GM21390 (cell line): Measurements from ENCODE around the gene GABRD.

Source experiments
- ATAC-seq: cut with Tn5 transposase; IDR thresholded peaks from one replicate; pipeline ENCODE4 v1.9.1; 2021; ENCODE audit not compliant: unreplicated experiment

GABRD gene

GRCh38 chr1:2014741-2015735, 4.1 kb upstream of the GABRD start:
- no peak for ATAC-seq

GRCh38 chr1:2016123-2016522, 3.0 kb upstream of the GABRD start:
- ATAC-seq, result no peak

GRCh38 chr1:2018217-2019171, 651 bp upstream of the GABRD start:
- no peak for ATAC-seq

GRCh38 chr1:2019571-2020309, 595 bp downstream of the GABRD start:
- no peak for ATAC-seq

GRCh38 chr1:2020310-2020655, 1.1 kb downstream of the GABRD start:
- ATAC-seq, result no peak

- no peak for ATAC-seq
These were observed 2.4 kb downstream of the GABRD start for GRCh38 chr1:2021550-2021949.

GRCh38 chr1:2022063-2022770, 3.1 kb downstream of the GABRD start:
- no peak for ATAC-seq

GRCh38 chr1:2023187-2023586, 4.0 kb downstream of the GABRD start:
- ATAC-seq, result no peak

- no peak for ATAC-seq
These were observed 5.3 kb downstream of the GABRD start for GRCh38 chr1:2024451-2024850.

- ATAC-seq, result no peak
These were observed 5.7 kb downstream of the GABRD start for GRCh38 chr1:2024887-2025286.

- no peak for ATAC-seq
These were observed 6.4 kb downstream of the GABRD start for GRCh38 chr1:2025491-2025981.

- no peak for ATAC-seq
These were observed 8.9 kb downstream of the GABRD start for GRCh38 chr1:2027961-2028583.

GRCh38 chr1:2028870-2029560, 9.9 kb downstream of the GABRD start:
- ATAC-seq, result no peak

GRCh38 chr1:2029561-2029960, 10.4 kb downstream of the GABRD start:
- no peak for ATAC-seq

GRCh38 chr1:2030076-2030871, 11.1 kb downstream of the GABRD start:
- ATAC-seq, result no peak

- no peak for ATAC-seq
These were observed 12.7 kb downstream of the GABRD start for GRCh38 chr1:2031546-2032540.

GRCh38 chr1:2032737-2033136, 13.6 kb downstream of the GABRD start:
- ATAC-seq, result no peak
